LNCAP (cell line): ENCODE results near the gene CAMKK2.

Experiments used
- CTCF ChIP-seq: fragments of 450-650 bp; IDR thresholded peaks from 2 replicates; pipeline ENCODE4 v1.5.1; 2017; ENCODE audit warnings: mild to moderate bottlenecking

Gene CAMKK2

GRCh38 chr12:121296618-121297434 is at the start of gene CAMKK2:
CAMKK2 (minus strand) TSS chr12:121296709; CDS start chr12:121274526, 22,183 bp downstream.
- peak; percentile 37; the same call in 1 of the 2 replicates for TF ChIP-seq CTCF

- no peak for TF ChIP-seq CTCF
These were observed 48.8 kb upstream of the CAMKK2 start for GRCh38 chr12:121345151-121345815.

GRCh38 chr12:121344506-121344905 is 48.0 kb upstream of the CAMKK2 start:
- no peak for TF ChIP-seq CTCF

- no peak for TF ChIP-seq CTCF
These were observed 40.9 kb upstream of the CAMKK2 start for GRCh38 chr12:121337416-121337815.

- TF ChIP-seq CTCF, result peak; percentile 88
These were observed 38.2 kb upstream of the CAMKK2 start for GRCh38 chr12:121334513-121335343.

- TF ChIP-seq CTCF, result no peak
These were observed 37.2 kb upstream of the CAMKK2 start for GRCh38 chr12:121333747-121334146.

GRCh38 chr12:121331248-121331647 is 34.7 kb upstream of the CAMKK2 start:
- TF ChIP-seq CTCF, result no peak
